HG03139 (cell line): ENCODE measurements around the gene ZBTB7C.

Source experiments
- ATAC-seq: cut with Tn5 transposase; IDR thresholded peaks from one replicate; pipeline ENCODE4 v1.9.1; 2021; ENCODE audit not compliant: unreplicated experiment

The ZBTB7C gene

DNA sequence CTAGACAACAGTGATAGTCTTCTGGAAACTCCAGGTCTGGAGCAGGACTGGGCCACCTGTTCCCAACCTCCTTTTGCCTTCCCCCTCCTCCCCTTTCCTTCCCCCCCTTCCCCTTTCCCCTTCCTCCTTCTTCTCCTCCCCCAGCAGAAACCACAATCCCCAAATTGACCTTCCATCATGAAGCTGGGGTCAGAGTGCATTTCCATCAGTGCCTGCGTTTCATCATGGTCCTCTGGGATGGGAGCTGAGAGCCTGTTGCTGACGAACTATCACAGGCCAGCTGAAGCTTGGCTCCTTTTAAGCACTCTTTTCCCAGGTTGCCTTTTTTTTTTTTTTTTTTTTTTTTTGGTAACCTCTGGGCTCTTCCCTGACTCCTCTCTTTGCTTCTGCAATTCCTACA is 426.1 kb downstream of the ZBTB7C start:
- no peak for ATAC-seq

DNA sequence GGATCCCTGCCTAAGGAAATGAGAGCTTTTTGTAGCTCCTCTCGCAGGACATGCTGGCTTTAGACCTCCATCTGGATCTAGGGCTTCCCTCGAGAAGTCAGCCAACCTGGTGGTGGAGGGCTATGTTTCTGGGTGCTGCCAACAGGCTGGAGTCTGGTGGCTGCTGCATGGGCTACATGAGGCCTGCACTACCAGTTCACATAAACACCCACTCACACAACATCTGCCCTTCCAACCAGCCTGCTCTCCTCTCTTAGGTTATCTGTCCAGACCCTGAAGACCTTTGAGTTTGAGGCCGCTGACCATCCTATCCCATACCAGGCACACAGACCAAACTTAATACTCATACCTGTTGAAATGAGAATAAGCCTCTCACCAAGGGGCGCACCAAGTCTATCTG is 427.4 kb downstream of the ZBTB7C start:
- no peak for ATAC-seq

DNA sequence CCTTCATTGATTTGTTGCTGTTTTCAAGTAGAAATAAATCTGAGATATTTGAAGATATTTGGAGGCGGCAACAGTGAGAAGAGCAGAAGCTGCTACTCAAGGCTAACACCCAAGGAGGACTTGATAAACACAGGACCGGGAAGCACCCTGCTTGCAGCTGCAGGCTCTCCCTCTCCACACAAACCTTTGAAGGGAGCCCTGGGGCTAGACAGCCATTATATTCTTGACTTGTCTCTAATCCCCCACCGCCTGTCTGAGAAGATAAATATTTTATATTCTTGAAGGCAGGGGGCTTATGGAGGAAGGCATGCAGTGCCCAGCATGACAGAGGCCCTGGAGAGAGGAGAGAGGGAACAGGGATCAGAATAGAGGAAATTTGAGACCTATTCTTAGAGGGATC is 427.9 kb downstream of the ZBTB7C start:
- no peak for ATAC-seq

DNA sequence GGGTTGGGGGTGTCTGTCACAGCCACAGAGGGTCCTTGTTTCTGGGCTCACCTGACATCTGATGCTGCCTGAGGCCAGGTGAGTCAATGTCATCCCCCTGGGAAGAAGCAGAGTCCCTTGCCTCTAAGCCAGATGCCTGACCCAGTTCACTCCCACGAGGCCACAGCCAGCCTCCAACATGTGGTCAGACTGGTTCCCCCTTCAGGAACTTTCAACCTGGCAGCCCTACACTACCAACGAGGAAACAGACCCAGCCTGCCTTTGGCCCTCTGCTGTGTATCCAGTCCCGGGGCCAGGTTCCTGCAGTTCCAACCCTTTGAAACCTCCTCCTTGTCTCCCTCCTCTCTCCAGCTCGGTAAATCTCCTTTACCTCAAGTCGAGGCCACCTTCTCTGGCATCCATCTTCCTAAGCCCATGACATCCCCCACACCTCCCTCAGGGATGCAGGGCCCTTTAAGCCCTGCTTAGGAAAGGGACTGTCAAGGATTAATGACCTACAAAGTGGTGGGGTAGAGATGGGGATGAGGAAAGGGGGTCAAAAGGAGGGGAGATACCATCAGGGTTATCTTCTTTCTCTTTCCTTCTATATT is 429.5 kb downstream of the ZBTB7C start:
- no peak for ATAC-seq

- ATAC-seq: no peak
These were observed 430.6 kb downstream of the ZBTB7C start for GRCh38 chr18:47978603-47979002.

DNA sequence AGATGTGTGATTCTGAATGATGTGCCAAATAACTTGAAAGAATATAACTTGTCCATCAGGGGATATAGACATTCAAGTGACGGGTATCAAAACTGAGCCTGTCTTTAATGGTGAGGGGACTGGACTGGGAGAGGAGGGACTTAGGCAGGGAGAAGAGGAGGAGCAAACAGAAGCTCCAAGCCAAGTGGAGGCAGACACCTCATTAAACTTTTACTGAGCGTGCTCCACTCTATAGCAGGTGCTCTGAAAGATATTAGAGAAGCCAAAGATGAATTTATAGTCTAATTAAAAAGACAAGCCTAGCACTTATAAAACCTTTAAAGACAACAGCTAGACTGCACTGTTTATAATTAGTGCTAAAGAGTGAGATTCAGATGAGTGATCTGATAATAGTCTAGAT is 431.0 kb downstream of the ZBTB7C start:
- ATAC-seq: no peak
